Thymus (tissue), 11 donors: Measurements from ENCODE around the gene HLCS. TPM values are rescaled to one million over a fixed set of nuclear protein-coding genes. Genes with fewer than 3 reads are reported as not detected.

ENCODE experiments used
- DNase-seq, 9 donors: peaks; one replicate each; pipeline ENCODE4 v3.0.0-alpha.2; 2013; ENCODE audit warnings: low spot score in 9 of 9, low read depth in 6 of 9, missing footprints in 1 of 9
- H3K27ac ChIP-seq, 2 donors: one replicate each; pipeline ENCODE4 v1.5.1; 2013; ENCODE audit warnings: control low read depth in 1 of 2, low read depth in 1 of 2, low read length in 1 of 2, mild to moderate bottlenecking in 1 of 2, moderate library complexity in 1 of 2
- H3K27me3 ChIP-seq, 2 donors: one replicate each; pipeline ENCODE4 v1.5.1; 2013; ENCODE audit warnings: low read length in 1 of 2; ENCODE audit not compliant: control insufficient read depth in 2 of 2, insufficient read depth in 1 of 2
- H3K36me3 ChIP-seq, 2 donors: one replicate each; pipeline ENCODE4 v1.5.1; 2013; ENCODE audit warnings: low read length in 1 of 2, mild to moderate bottlenecking in 1 of 2, moderate library complexity in 1 of 2; ENCODE audit not compliant: control insufficient read depth in 2 of 2, insufficient read depth in 2 of 2
- H3K4me1 ChIP-seq, 2 donors: one replicate each; pipeline ENCODE4 v1.5.1; 2013; ENCODE audit warnings: low read length in 2 of 2; ENCODE audit not compliant: control insufficient read depth in 2 of 2, insufficient read depth in 2 of 2
- H3K4me3 ChIP-seq, 2 donors: one replicate each; pipeline ENCODE4 v1.5.1; 2013; ENCODE audit warnings: low read length in 2 of 2, control low read depth in 1 of 2, mild to moderate bottlenecking in 1 of 2
- H3K9me3 ChIP-seq, 2 donors: one replicate each; pipeline ENCODE4 v1.5.1; 2013; ENCODE audit warnings: low read length in 1 of 2, mild to moderate bottlenecking in 1 of 2; ENCODE audit not compliant: control insufficient read depth in 2 of 2, insufficient read depth in 1 of 2
- WGBS: extraction: QIAGEN DNeasy Blood & Tissue Kit; methylation state at CpG from one replicate; pipeline ENCODE4 v1.1.7; 2013; 5-methylcytosine and 5-hydroxymethylcytosine counted together
- polyA plus RNA-seq: library from polyadenylated mRNA; stranded (reverse); fragments of 200-250 nt; gene quantifications from one replicate; pipeline ENCODE4 v1.2.3, GENCODE V29; 2013
- total RNA-seq: library from RNA; stranded (reverse); fragments of 120-200 nt; gene quantifications from one replicate; pipeline ENCODE4 v1.2.4, GENCODE V29; 2013
- donor health status: healthy.

The HLCS gene
- total and polyA plus RNA-seq, 2 donors = 4.6 to 5.4 TPM

GRCh38 chr21:36926989-36927718, 39.3 kb downstream of the HLCS start:
- WGBS = 95% methylated on average over 17 of the region's 17 CpGs
- no peaks in the 10 kb centered on the region for H3K9me3 ChIP-seq
- H3K4me3 ChIP-seq = no peak overlapping the region
- no peaks in the 10 kb centered on the region for H3K36me3 ChIP-seq
- DNase-seq = no peak
- no peaks in the 10 kb centered on the region for H3K27me3 ChIP-seq
- H3K27ac ChIP-seq = no peak overlapping the region
- peaks cover 0 to 5% of the 10 kb centered on the region in 2 donors for H3K4me1 ChIP-seq

GRCh38 chr21:36923270-36923669, 43.2 kb downstream of the HLCS start:
- Histone ChIP-seq H3K27ac (no peak overlapping the region), H3K36me3 (no peaks in the 10 kb centered on the region), H3K27me3 (no peaks in the 10 kb centered on the region), H3K4me1 (peaks cover 0 to 5% of the 10 kb centered on the region in 2 donors), H3K9me3 (no peaks in the 10 kb centered on the region), H3K4me3 (no peak overlapping the region)
- DNase-seq = no peak
- 94% methylated on average over 14 of the region's 14 CpGs for WGBS

GRCh38 chr21:36922861-36923260, 43.6 kb downstream of the HLCS start:
- no peak overlapping the region for H3K27ac ChIP-seq
- no peak overlapping the region for H3K4me3 ChIP-seq
- no peak for DNase-seq
- H3K27me3 ChIP-seq = no peaks in the 10 kb centered on the region
- H3K4me1 ChIP-seq = peaks cover 0 to 5% of the 10 kb centered on the region in 2 donors
- 97% methylated on average over 18 of the region's 18 CpGs for WGBS
- H3K36me3 ChIP-seq = no peaks in the 10 kb centered on the region
- no peaks in the 10 kb centered on the region for H3K9me3 ChIP-seq

GRCh38 chr21:36918291-36918690, 48.2 kb downstream of the HLCS start:
- 96% methylated on average over 4 of the region's 4 CpGs for WGBS
- Histone ChIP-seq H3K4me3 (no peak overlapping the region), H3K36me3 (no peaks in the 10 kb centered on the region), H3K9me3 (no peaks in the 10 kb centered on the region), H3K27ac (no peak overlapping the region), H3K4me1 (peaks cover 7% of the 10 kb centered on the region in 2 donors), H3K27me3 (no peaks in the 10 kb centered on the region)
- no peak for DNase-seq

GRCh38 chr21:36917471-36918158, 48.9 kb downstream of the HLCS start:
- Histone ChIP-seq H3K27me3 (no peaks in the 10 kb centered on the region), H3K27ac (no peak overlapping the region), H3K4me3 (no peak overlapping the region), H3K36me3 (no peaks in the 10 kb centered on the region), H3K9me3 (no peaks in the 10 kb centered on the region), H3K4me1 (peaks cover 3 to 7% of the 10 kb centered on the region in 2 donors)
- no peak for DNase-seq
- 95% methylated on average over 8 of the region's 8 CpGs for WGBS

GRCh38 chr21:36916718-36917117, 49.8 kb downstream of the HLCS start:
- no peaks in the 10 kb centered on the region for H3K36me3 ChIP-seq
- H3K27ac ChIP-seq = no peak overlapping the region
- no peaks in the 10 kb centered on the region for H3K27me3 ChIP-seq
- peak in 3 of 9 donors; percentile 9 to 22 (median 12) for DNase-seq
- H3K4me1 ChIP-seq = peaks cover 3 to 7% of the 10 kb centered on the region in 2 donors
- no peak overlapping the region for H3K4me3 ChIP-seq
- H3K9me3 ChIP-seq = no peaks in the 10 kb centered on the region
- WGBS = 49% methylated on average over 3 of the region's 3 CpGs

GRCh38 chr21:36915696-36916245, 50.7 kb downstream of the HLCS start:
- H3K27me3 ChIP-seq = no peaks in the 10 kb centered on the region
- 98% methylated on average over 8 of the region's 8 CpGs for WGBS
- H3K27ac ChIP-seq = no peak overlapping the region
- no peak overlapping the region for H3K4me3 ChIP-seq
- no peak for DNase-seq
- H3K36me3 ChIP-seq = no peaks in the 10 kb centered on the region
- H3K4me1 ChIP-seq = peaks cover 3 to 7% of the 10 kb centered on the region in 2 donors
- H3K9me3 ChIP-seq = no peaks in the 10 kb centered on the region

GRCh38 chr21:36915014-36915695, 51.3 kb downstream of the HLCS start:
- no peak for DNase-seq
- no peaks in the 10 kb centered on the region for H3K36me3 ChIP-seq
- no peaks in the 10 kb centered on the region for H3K9me3 ChIP-seq
- no peaks in the 10 kb centered on the region for H3K27me3 ChIP-seq
- peaks cover 3 to 7% of the 10 kb centered on the region in 2 donors for H3K4me1 ChIP-seq
- no peak overlapping the region for H3K27ac ChIP-seq
- H3K4me3 ChIP-seq = no peak overlapping the region
- 98% methylated on average over 17 of the region's 17 CpGs for WGBS
